Measurements from ENCODE around the gene CCDC187. TPM values are rescaled to one million over a fixed set of nuclear protein-coding genes. Genes with fewer than 3 reads are reported as not detected.

Gene CCDC187
- total and polyA plus RNA-seq, 2 of the 4 experiments (the other 2 are of a cell fraction): not detected

DNA sequence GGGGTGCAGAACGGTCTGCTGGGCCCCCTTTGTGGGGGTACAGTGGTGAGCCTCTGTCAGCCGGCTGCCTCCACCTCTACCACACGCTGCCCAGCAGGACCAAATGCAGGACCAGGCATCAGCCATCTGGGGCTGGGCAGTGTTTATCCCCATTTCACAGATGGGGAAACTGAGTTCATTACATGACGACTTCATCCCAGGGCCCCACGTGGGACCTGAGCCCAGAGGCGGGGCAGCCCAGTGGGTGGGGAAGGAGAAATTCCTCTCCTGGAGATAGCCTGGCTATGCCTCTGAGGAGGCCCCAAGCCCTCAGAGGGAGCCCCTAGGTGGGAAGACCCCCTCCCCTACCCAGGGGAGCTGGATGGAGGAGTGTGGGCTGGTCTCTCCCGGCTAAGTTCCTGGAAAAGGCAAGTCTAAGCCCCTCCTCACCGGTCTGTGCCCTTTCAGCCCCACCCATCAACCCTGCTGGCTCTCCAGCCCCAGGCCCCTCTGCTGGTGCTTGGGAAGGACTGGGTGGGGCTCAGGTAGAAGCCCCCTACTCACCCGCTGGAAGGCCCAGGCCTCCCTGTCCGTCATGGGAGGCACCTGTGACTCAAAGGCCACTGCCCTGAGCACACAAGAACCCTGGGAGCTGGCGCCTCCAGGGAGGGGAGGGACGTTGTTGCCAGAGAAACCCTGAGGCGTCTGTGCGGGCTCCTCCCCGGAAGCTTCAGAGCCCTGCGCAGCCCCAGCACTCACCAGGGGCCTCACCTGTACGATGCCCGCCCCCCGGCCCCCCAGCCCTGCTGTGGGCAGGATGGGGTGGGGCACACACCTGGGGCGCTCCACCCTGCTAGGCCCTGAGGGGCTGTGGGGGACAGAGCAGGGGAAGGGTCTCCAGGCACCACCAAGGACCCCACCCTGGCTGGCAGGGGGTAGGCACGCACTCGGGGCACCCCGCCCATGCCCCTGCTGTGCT lies 7.4 kb upstream of the CCDC187 start:
- no peak overlapping the region for H3K23ac ChIP-seq (ENCODE audit: low read depth, low read length)
- no peak overlapping the region for H4K91ac ChIP-seq (ENCODE audit: insufficient read depth, low read depth, low read length)
- H3K9me1 ChIP-seq (ENCODE audit: insufficient read depth, low read length): peaks cover 11% of the 10 kb centered on the region
- H2BK120ac ChIP-seq (ENCODE audit: low read depth, low read length): no peak overlapping the region
- H3K56ac ChIP-seq (ENCODE audit: extremely low read depth, insufficient read depth, low read length): no peak overlapping the region
- H4K20me1 ChIP-seq (ENCODE audit: insufficient read depth, low read length): no peaks in the 10 kb centered on the region
- H3K27ac ChIP-seq (ENCODE audit: insufficient read depth, low read length): no peak overlapping the region
- no peak overlapping the region for H3K4me3 ChIP-seq (ENCODE audit: insufficient read depth, low read depth, low read length)
- no peak overlapping the region for H3K4ac ChIP-seq (ENCODE audit: low read depth, low read length)
- H3K79me1 ChIP-seq (ENCODE audit: low read depth in 1 of 2, low read length in 2 of 2): no peaks in the 10 kb centered on the region
- H3K18ac ChIP-seq (ENCODE audit: low read depth, low read length): no peak overlapping the region
- ChIA-PET POLR2A (ENCODE audit: unreplicated experiment) (no interaction called here), CTCF (no interaction called here)
- no peak overlapping the region for H3K4me2 ChIP-seq (ENCODE audit: low read depth, low read length)
- no peak overlapping the region for H2BK20ac ChIP-seq (ENCODE audit: low read depth, low read length)
- H2BK5ac ChIP-seq (ENCODE audit: low read depth, low read length, poor library complexity, severe bottlenecking): no peak overlapping the region
- H2AK9ac ChIP-seq (replicated peaks; ENCODE audit: low read depth, low read length, poor library complexity): no peak overlapping the region
- intact Hi-C loops (cut with micrococcal nuclease) (loop anchor here (1.0 kb wide), 3 partner anchors 28 to 89 kb away; partner anchors contain the start of genes DNLZ and SNAPC4), dilution Hi-C loops (cut with HindIII; ENCODE audit: low sequenced_read_pairs, unreplicated experiment) (no loop called here), in situ Hi-C loops (cut with MboI; ENCODE audit: low sequenced_read_pairs) (no loop called here)
- no peak overlapping the region for H4K8ac ChIP-seq (ENCODE audit: low read depth in 2 of 2, low read length in 2 of 2)
- H2AK5ac ChIP-seq (ENCODE audit: low read depth, low read length): no peak overlapping the region
- no peaks in the 10 kb centered on the region; the same call in 1 of the 2 replicates for H3K27me3 ChIP-seq (ENCODE audit: control insufficient read depth, insufficient read depth, low read length)
- no peak overlapping the region for H3K9ac ChIP-seq (ENCODE audit: low read depth, low read length)
- BruUV-seq (replicated peaks): no TSS peak
- no peak overlapping the region for H2BK15ac ChIP-seq (ENCODE audit: low read depth, low read length)
- H2AFZ ChIP-seq (replicated peaks; ENCODE audit: low read length, poor library complexity): no peak overlapping the region
- 38% methylated on average over 4 of the region's 23 CpGs; no CpG with 5 or more reads in 1 of the 2 experiments for WGBS, 2 experiments (ENCODE audit: extremely low coverage in 2 of 2, insufficient read length in 1 of 2)
- no peaks in the 10 kb centered on the region for H3K4me1 ChIP-seq (ENCODE audit: control insufficient read depth, insufficient read depth, low read length)
- H3K36me3 ChIP-seq (ENCODE audit: control insufficient read depth, insufficient read depth, low read length): no peaks in the 10 kb centered on the region
- ATAC-seq (ENCODE audit: low read depth): no peak
- no peak for TF ChIP-seq SMC3 (IDR thresholded peaks at IDR 0.05; ENCODE audit: low read depth, low read length)
- no peak for TF ChIP-seq NFE2L2 (IDR thresholded peaks at IDR 0.05; ENCODE audit: low read depth, low read length)
- no peak for TF ChIP-seq CHD1 (IDR thresholded peaks at IDR 0.05; ENCODE audit: low read depth, low read length)
- TF ChIP-seq USF2 (IDR thresholded peaks at IDR 0.05; ENCODE audit: low read depth, low read length): no peak
- no peak for DNase-seq
- H3K14ac ChIP-seq (replicated peaks; ENCODE audit: low read depth, low read length): no peak overlapping the region
- peaks cover 15% of the 10 kb centered on the region for H3K9me3 ChIP-seq (ENCODE audit: control insufficient read depth, insufficient read depth, low read length)
- no peak overlapping the region for H4K5ac ChIP-seq (ENCODE audit: low read depth, low read length)
